K562 (cell line): ENCODE data around the gene LENEP. TPM values are rescaled to one million over a fixed set of nuclear protein-coding genes. Genes with fewer than 3 reads are reported as not detected.

Experiments used
- CTBP1 ChIP-seq: fragments of 450-650 bp; IDR thresholded peaks from 2 replicates; pipeline ENCODE4 v1.6.1; 2016; ENCODE audit warnings: borderline replicate concordance
- GATAD2A ChIP-seq: fragments of 450-650 bp; IDR thresholded peaks from 2 replicates; pipeline ENCODE4 v1.6.1; 2017
- HMG20B ChIP-seq: fragments of 250-450 bp; sonication (Bioruptor Pico); IDR thresholded peaks from 2 replicates; pipeline ENCODE4 v1.5.0; 2021; ENCODE audit warnings: mild to moderate bottlenecking
- JUN ChIP-seq, 2 experiments: sonication (generic) in 1 of 2; formaldehyde crosslinking in 1 of 2; IDR thresholded peaks; 2 replicates each; pipeline versions ENCODE4 v1.6.1 to v1.8.0; 2012 to 2022; ENCODE audit warnings: borderline replicate concordance in 2 of 2, mild to moderate bottlenecking in 2 of 2, improper control_type of control experiment in 1 of 2, low read depth in 1 of 2, low read length in 1 of 2, missing genetic modification reagents in 1 of 2
- KLF6 ChIP-seq: fragments of 250-450 bp; sonication (Bioruptor Pico); IDR thresholded peaks from 2 replicates; pipeline ENCODE4 v1.4.0; 2020; ENCODE audit warnings: mild to moderate bottlenecking, moderate library complexity, borderline replicate concordance
- ZNF263 ChIP-seq: sonication (generic); formaldehyde crosslinking; IDR thresholded peaks from 2 replicates; pipeline ENCODE4 v1.8.0; 2022; ENCODE audit warnings: mild to moderate bottlenecking, missing genetic modification reagents, borderline replicate concordance
- polyA plus RNA-seq, 8 experiments: library from polyadenylated mRNA; depleted of rRNA in 4 of 8; stranded (reverse) in 5 of 8; unstranded in 3 of 8; fragments of >200 nt; fragmentation: Nextera tagmentation in 2 of 8; fragmentation: Illumina TruSeq in 1 of 8; extraction: Ambion mirVana in 2 of 8; extraction: Trizol in 1 of 8; gene quantifications; 2 replicates each; pipeline versions ENCODE4 v1.2.1 to v1.2.3, GENCODE V29; 2011 to 2014; ENCODE audit warnings: inconsistent platforms in 1 of 8, missing spikeins in 1 of 8
- total RNA-seq, 7 experiments: library from RNA; depleted of rRNA in 6 of 7; stranded (reverse); fragments of >200 nt in 6 of 7; fragmentation: Illumina TruSeq in 2 of 7; extraction: Trizol in 2 of 7; gene quantifications; 2 replicates each; pipeline versions ENCODE4 v1.2.1 to v1.2.3, GENCODE V29; 2011 to 2021; ENCODE audit warnings: low replicate concordance in 1 of 7
- TF ChIP-seq, protein P1 (sequence below): fragments of 250-450 bp; sonication (Bioruptor Pico); IDR thresholded peaks from 2 replicates; pipeline ENCODE4 v1.5.0; 2021; ENCODE audit warnings: mild to moderate bottlenecking, moderate library complexity
- TF ChIP-seq, protein P2 (sequence below): fragments of 200-800 bp; sonication (Bioruptor generic); IDR thresholded peaks from 2 replicates; pipeline ENCODE4 v1.6.1; 2017; ENCODE audit warnings: missing genetic modification characterization, missing compliant biosample characterization
- TF ChIP-seq, protein P3 (sequence below), 2 experiments: fragments of 450-650 bp; formaldehyde crosslinking in 1 of 2; IDR thresholded peaks; 2 replicates each; pipeline versions ENCODE4 v1.4.0 to v1.6.1; 2014 to 2020; ENCODE audit warnings: mild to moderate bottlenecking in 2 of 2, borderline replicate concordance in 1 of 2, low read depth in 1 of 2

LENEP gene
- total and polyA plus RNA-seq, 9 of the 15 experiments (the other 6 are each of a cell fraction or from before 2014, with no cell fraction given) = 0.23 to 0.87 (median 0.67) TPM; not detected in 5

DNA sequence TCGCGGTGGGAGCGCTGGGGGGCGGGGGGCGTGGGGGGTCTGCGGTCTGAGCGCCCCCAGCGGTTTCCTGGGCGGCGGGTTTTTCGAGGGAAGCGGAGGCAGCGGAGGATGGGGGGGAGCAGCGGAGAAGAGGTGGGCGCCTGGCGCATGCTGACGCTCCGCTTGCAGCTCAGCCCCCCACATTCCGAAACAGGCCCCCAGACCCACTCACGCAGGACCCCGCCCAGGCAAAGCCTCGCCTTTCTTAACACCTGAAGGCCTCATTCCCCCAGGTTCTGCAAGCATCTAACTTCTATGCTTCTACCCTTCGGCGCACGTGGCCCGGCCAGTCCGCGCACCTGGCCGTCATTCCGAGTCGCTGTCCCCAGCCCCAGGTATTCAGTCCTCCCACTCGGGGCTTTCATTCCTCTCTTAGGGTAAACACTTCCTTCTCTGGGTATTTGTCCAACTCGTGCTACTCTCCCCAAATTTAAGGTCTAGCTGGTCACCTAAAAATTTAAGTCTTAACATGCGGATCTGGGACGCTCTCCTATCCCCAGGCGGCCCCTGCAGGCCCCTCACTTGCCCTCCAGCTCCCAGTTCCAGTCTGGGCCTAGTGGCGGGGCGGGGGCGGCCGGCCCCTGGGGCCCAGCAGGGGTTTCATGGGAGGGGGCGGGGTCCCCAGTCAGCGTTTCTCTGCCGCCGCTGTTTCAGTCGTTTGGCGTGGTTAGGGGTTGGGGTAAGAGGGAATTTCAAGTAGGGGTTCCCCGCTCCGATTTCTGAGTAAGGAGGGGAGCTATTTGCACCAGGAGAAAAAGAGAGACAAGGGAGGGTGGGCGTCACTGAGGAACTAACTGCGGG, 6.4 kb downstream of the LENEP start (continued):
- TF ChIP-seq, protein P1, sequence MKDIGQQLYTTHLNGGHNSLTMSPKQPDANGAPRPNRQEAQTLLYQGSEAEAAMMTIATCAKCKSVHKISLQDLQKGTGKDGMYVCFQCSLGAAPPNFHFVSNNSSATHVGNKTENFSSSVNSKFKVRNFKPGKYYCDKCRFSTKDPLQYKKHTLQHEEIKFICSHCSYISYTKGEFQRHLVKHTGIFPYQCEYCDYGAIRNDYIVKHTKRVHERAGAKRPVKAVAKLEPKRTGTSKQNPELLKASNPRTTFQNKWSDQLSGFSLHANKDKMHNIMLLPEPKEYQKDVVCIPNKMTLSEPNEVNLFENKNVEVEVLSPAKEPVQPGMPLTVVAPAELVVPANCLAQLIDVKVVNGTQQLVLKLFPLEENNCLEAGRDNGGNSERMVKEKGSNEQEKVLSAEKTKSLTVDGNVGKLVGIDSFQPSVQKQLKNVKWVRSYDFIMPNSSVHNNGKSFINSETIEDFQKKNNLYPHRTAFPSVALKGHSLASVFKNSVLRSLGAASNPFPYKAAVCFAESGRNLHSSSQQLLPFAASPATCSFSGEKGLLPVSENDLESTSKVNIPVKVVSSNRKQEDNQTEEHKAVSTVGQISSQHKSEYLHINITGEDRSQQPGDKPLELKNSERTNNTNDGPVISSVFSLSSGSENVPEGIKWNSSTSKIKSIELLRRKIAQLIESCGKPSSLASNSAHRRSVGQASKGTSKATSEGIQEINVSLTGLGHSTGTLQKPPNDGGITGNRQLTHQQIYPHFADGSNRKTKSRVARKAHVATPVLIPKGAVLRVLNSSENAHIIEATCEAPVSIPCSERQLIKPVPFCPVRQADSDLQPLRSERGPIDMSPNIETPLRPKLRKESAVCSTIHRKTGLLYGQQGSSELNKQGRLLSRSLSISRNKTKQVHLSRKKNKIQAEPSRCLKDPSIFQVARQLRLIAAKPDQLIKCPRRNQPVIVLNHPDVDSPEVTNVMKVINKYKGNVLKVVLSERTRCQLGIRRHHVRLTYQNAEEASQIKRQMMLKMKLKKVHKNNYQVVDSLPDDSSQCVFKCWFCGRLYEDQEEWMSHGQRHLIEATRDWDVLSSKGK (CRISPR knock-in tag) = no peak
- no peak for TF ChIP-seq HMG20B
- no peak for TF ChIP-seq CTBP1
- TF ChIP-seq GATAD2A = no peak
- TF ChIP-seq ZNF263 (CRISPR knock-in tag) = no peak
- TF ChIP-seq JUN (IDR thresholded peaks at IDR 0.05; ENCODE audit: borderline replicate concordance, low read depth, low read length) = 0 out of 2 replicates have a peak, but pooled peaks have one; percentile 29
- TF ChIP-seq JUN (CRISPR knock-in tag; IDR thresholded peaks at IDR 0.05; ENCODE audit: borderline replicate concordance) = no peak
- TF ChIP-seq, protein P2, sequence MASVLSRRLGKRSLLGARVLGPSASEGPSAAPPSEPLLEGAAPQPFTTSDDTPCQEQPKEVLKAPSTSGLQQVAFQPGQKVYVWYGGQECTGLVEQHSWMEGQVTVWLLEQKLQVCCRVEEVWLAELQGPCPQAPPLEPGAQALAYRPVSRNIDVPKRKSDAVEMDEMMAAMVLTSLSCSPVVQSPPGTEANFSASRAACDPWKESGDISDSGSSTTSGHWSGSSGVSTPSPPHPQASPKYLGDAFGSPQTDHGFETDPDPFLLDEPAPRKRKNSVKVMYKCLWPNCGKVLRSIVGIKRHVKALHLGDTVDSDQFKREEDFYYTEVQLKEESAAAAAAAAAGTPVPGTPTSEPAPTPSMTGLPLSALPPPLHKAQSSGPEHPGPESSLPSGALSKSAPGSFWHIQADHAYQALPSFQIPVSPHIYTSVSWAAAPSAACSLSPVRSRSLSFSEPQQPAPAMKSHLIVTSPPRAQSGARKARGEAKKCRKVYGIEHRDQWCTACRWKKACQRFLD (CRISPR knock-in tag) = 0 out of 2 replicates have a peak, but pooled peaks have one; percentile 31
- TF ChIP-seq KLF6 (CRISPR knock-in tag) = no peak
- TF ChIP-seq, protein P3, sequence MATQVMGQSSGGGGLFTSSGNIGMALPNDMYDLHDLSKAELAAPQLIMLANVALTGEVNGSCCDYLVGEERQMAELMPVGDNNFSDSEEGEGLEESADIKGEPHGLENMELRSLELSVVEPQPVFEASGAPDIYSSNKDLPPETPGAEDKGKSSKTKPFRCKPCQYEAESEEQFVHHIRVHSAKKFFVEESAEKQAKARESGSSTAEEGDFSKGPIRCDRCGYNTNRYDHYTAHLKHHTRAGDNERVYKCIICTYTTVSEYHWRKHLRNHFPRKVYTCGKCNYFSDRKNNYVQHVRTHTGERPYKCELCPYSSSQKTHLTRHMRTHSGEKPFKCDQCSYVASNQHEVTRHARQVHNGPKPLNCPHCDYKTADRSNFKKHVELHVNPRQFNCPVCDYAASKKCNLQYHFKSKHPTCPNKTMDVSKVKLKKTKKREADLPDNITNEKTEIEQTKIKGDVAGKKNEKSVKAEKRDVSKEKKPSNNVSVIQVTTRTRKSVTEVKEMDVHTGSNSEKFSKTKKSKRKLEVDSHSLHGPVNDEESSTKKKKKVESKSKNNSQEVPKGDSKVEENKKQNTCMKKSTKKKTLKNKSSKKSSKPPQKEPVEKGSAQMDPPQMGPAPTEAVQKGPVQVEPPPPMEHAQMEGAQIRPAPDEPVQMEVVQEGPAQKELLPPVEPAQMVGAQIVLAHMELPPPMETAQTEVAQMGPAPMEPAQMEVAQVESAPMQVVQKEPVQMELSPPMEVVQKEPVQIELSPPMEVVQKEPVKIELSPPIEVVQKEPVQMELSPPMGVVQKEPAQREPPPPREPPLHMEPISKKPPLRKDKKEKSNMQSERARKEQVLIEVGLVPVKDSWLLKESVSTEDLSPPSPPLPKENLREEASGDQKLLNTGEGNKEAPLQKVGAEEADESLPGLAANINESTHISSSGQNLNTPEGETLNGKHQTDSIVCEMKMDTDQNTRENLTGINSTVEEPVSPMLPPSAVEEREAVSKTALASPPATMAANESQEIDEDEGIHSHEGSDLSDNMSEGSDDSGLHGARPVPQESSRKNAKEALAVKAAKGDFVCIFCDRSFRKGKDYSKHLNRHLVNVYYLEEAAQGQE (IDR thresholded peaks at IDR 0.05; ENCODE audit: borderline replicate concordance) = peak; percentile 56; the same call in 1 of the 2 replicates
- TF ChIP-seq, protein P3 (CRISPR knock-in tag; IDR thresholded peaks at IDR 0.05; ENCODE audit: low read depth) = no peak
